IPS-NIHi7 (cell line): ENCODE measurements around the gene PDAP1.
A peak's percentile ranks its signal among the peaks of the same experiment; 100 is the strongest.
"Not testable (repeated sequence)": the region's sequence is repeated elsewhere in the genome, so short reads cannot be mapped to it uniquely, and the experiment has no call there.

Experiments used
- DNase-seq: peaks from one replicate; pipeline ENCODE4 v3.0.0; 2012; ENCODE audit warnings: mixed read lengths; ENCODE audit errors: extremely low spot score

PDAP1 gene

DNA sequence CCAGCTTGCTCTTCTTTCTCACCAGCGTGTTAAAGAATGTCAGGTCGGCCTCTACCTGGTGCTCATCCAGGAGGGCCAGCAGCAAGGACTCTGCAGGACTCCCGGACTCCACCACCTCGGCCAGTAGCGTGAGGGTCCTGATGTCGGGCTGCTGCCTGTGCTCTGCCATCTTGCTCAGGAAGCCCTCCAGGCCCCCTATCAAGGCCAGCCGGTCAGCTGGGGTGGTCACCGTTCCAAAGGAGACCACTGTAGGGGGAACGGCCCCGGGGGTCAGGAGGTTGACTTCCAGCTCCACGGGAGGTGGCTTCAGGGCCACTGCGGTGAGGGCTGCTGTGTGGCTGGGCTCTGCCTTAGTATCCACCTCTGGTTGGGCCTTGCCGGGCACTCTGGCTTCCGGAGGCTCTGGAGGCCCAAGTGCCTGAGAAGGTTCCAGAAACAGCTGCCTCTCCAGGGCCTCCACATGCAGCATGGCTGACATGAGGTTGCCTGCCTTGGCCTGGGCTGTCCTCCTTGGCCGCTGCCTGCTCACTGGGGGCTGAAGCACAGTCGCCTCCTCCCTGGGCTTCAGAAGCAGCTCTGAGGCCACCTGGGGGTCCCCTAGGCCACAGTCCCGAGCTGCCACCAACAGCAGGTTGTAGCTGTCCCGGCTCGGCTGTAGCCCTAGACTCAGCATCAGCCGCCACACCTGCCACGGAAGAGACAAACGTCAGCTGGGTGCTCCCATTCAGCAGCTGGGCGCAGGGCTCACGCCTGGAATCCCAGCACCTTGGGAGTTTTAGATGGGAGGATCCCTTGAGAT lies 16.7 kb upstream of the PDAP1 start:
- no peak for DNase-seq

GRCh38 chr7:99422625-99423024 lies 14.2 kb upstream of the PDAP1 start:
- no peak for DNase-seq

GRCh38 chr7:99422186-99422585 lies 13.8 kb upstream of the PDAP1 start:
- DNase-seq, result no peak

DNA sequence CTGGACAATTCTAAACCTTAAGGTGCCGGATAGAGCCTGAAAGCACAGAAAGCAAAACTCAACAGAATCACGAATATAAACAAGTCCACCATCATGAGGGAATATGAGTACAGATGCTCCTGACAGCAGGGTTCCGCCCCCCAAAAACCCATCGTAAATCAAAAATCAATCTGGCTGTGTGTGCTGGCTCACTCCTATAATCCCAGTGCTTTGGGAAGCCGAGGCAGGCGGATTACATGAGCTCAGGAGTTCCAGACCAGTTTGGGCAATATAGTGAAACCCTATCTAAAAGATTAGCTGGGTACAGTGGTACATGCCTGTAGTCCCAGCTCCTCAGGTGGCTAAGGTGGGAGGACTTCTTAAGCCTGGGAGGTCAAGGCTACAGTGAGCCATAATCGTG lies 12.6 kb upstream of the PDAP1 start:
- DNase-seq, result no peak

- DNase-seq, result no peak
Observed at GRCh38 chr7:99420213-99420612, 11.8 kb upstream of the PDAP1 start.

DNA sequence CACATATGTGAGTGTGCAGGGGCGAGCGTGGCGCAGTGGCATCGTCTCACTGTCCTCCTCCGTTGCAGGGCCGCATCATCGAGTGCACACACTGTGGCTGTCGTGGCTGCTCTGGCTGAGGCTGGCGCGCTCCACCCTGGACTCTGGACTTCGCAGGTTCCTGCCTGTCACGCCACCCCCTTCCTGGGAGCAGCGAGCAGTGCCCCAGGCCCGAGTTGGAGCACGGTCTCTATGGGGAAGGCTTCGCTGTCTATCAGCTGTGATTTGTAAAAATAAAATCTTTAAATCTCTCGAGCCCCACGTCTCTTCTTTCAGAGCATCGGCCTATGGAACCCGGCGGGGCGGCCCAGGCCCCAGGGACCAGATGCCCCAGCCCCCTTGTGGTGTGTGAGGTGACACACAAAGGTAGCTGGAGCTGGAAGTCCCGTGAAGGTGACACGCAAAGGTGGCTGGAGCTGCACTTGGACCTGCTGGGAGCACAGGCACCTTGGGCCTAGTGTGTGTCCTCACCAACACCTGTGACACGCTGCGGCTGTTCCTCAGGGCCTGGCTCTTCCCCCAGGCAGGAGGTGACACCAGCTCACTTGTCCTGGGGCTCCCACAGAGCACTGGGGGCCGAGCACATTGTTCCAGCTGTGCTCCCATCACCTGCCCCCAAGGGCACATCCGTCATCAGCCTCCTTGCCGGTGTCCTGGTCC lies 11.1 kb upstream of the PDAP1 start:
- DNase-seq, result no peak

DNA sequence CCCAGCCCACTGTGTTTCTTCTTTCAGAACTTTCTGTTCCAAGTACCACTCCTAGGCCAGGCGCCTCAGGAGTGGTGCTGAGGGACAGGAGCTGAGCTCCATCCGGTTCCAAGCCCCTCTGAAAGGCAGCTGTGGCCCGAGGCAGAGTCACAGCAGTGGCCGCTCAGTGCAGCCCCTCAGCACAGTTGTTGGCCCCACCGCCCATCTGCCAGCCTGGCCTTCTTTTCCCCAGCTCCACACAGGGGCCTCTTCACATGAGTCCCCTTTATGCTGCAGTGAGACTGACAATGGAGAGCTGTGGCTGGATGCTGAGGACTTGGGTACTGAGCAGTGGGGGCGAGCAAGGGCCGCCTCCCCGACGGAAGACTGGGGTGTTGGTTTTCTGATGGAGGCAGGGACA lies 9.9 kb upstream of the PDAP1 start:
- DNase-seq, result no peak

DNA sequence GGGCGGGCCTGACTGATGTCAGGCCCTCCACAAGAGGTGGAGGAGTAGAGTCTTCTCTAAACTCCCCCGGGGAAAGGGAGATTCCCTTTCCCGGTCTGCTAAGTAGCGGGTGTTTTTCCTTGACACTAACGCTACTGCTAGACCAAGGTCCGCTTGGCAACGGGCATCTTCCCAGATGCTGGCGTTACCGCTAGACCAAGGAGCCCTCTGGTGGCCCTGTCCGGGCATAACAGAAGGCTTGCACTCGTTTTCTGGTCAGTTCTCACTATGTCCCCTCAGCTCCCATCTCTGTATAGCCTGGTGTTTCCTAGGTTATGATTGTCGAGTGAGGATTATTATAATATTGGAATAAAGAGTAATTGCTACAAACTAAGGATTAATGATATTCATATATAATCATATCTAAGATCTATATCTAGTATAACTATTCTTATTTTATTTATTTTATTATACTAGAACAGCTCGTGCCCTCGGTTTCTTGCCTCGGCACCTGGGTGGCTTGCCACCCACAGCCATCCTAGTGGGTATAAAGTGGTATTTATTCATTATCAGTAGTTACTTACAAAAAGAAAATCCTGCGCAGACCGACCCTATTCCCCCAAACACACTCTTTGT lies 7.2 kb upstream of the PDAP1 start:
- not testable (repeated sequence) for DNase-seq

GRCh38 chr7:99410635-99411034 lies 2.2 kb upstream of the PDAP1 start:
- no peak for DNase-seq

- DNase-seq, result no peak
Observed at GRCh38 chr7:99409806-99410205, 1.4 kb upstream of the PDAP1 start.

- no peak for DNase-seq
Observed at GRCh38 chr7:99409192-99409572, 785 bp upstream of the PDAP1 start.

DNA sequence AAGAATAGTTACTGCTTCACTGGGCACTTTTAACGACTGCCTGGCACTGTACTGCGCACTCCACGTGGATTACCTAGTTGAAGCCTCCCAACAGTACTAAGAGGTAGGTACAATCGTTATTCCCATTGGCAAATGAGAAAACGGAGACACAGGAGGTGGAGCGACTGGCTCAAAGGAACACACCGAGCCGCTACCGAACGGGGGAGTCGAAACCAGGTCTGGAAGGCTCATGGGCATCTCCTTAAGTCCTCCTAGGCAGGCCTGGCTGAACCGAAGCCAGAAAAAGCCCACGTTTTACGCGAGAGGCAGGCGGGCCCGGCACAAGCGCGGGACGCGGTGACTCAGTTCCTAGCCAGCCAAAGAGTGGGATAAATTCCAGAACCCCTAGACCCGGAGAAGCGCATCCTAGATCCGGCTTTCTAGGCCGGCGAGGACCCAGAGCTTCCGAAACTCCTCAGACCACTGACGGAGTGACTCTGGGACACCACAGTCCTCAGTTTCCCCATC lies 472 bp downstream of the PDAP1 start:
- DNase-seq, result peak; percentile 42

DNA sequence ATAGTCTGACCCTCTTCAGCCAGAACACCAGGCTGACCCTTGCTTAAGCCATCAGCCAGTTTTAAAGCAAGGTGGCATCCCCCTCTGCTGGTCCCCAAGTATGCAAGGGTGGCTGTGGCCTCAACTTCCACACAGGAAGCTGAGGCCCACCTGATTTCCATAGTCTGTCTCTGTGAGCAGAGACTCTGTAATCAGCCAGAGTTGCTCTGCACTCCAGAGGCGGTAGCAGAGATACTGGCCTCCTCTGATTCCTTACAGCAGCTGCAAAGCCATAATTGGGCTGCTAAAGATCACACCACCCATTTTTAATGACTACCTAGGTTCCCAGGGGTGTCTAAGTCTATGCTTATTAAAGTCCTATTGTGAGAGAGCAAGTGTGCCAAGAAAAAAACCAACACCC lies 1.8 kb downstream of the PDAP1 start:
- DNase-seq, result no peak

DNA sequence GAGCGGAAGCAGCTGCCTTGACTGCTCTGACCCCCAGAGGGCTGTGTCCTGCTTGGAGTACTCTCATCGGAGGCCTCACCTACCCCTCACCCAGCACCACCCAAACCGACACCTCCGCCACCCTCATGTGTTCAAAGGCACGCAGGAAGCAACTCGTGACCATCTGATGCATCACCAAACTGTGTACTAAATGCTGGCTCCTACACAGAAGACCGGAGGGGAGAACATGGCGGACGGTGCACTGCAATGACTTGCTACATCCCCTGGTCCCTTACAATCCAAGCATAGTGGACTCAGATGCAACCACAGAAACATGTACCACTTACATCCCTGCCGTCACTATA lies 3.4 kb downstream of the PDAP1 start:
- no peak for DNase-seq

- no peak for DNase-seq
Observed at GRCh38 chr7:99404235-99404976, 4.0 kb downstream of the PDAP1 start.

DNA sequence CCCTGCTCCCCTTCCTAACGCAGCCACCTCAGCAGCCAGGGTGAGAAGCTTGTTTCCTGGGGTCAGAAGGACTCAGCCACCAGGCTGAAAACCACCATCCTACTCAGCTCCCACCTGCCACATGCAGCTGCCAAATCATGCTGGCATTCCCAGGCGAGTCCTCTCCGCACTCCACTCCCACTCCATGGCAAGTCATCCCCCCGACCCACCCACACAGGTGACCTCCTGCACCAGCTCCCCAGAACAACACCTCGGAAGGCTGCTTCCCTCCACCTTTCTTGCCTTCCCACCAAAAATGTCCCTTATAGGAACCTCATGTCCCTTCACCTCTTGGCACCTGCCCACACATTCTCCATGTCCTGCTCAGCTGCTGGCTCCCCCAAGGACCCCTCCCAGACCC lies 4.6 kb downstream of the PDAP1 start:
- no peak for DNase-seq

- DNase-seq, result no peak
Observed at GRCh38 chr7:99402854-99403253, 5.5 kb downstream of the PDAP1 start.

DNA sequence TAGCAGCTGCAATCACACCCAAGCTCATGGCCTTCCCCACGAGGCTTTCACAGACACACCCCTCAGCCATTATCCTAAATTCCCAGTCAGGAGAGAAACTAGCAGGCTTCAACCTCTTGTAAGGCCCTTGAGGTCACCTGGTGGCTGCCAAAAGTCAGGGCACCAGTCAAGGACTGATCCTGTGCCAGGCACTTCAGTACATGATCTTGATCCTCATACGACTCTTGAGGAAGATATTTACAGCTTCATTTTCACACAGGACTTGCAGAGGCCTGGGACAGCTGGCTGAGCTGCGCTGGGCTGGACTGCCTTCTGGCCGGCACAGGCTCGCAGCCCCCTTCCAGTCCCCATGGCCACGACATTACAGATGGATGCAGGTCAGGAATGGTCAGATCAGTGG lies 8.8 kb downstream of the PDAP1 start:
- DNase-seq, result no peak

DNA sequence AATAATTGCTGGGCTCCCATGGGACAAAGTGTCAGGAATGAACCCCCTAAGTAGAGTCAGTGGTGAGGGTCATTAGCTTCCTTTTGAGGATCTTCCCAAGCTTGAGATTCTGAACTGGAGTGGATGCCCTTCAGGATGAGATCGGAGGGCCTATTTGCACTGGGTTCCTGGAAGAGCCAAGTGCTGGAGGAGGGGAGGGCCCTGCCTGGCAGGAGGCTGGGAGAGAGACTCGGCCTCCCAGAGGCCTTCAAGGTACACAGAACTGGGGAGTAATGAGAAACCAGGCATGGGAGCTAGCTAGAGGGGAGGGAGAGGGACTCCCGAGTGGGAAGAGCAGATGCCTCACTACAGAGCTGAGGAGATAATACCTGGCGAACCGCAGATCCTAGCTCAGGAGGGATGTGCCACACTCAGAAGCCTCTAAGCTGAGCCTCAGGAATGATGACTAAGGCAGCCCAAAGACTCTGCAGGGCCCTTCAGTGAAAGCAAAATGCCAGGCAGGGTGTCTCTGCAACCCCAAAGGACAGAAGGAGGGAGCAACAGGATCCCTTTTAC lies 9.4 kb downstream of the PDAP1 start:
- DNase-seq, result no peak

- no peak for DNase-seq
Observed at GRCh38 chr7:99397297-99397983, 11.0 kb downstream of the PDAP1 start.
